Fibroblast of lung (primary cell): ENCODE measurements around the gene TRIM8.

Experiments used
- CTCF ChIP-seq, 2 donors: IDR thresholded peaks in 1 of 2; conservative IDR thresholded peaks in 1 of 2; 1 replicate in 1 of 2; 2 replicates in 1 of 2; pipeline ENCODE4 v1.5.1; 2011 to 2012; ENCODE audit warnings: low read length in 2 of 2, control low read depth in 1 of 2, inconsistent platforms in 1 of 2, low read depth in 1 of 2, mild to moderate bottlenecking in 1 of 2
- EZH2 ChIP-seq: IDR thresholded peaks from 2 replicates; pipeline ENCODE4 v1.5.1; 2012; ENCODE audit warnings: low read length, control low read depth, mild to moderate bottlenecking; ENCODE audit errors: missing control alignments

DNA sequence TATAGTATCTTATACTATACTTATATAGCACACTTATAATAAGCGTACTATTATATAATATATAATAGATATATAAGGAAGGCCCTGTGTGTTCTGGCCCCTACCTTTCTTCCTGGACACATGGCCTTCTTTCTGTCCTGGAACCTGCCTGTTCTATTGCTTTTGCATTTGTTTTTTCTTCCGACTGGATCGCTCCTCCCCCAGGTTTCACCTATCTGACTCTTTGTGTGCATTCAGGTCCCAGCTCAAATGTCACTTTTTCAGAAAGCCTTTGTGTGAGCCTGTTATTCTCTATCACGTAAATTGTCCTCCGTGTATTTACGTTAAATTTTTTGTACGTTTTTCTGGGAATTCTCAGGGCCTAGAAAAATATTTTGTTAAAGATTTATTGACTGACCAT, 2.9 kb upstream of the TRIM8 start:
- TF ChIP-seq CTCF (conservative IDR thresholded peaks at IDR 0.05 in 1 of 2, IDR thresholded peaks at IDR 0.05 in 1 of 2; ENCODE audit: low read depth in 1 of 2, low read length in 2 of 2) (no peak), EZH2 (no peak)
